A549 (cell line): ENCODE data around the gene ERO1B.

Experiments used
- BHLHE40 ChIP-seq: IDR thresholded peaks from 2 replicates; pipeline ENCODE4 v1.6.1; 2012; ENCODE audit warnings: low read depth, low read length, inconsistent platforms
- CBX8 ChIP-seq: fragments of 200-600 bp; sonication (generic); IDR thresholded peaks from 2 replicates; pipeline ENCODE4 v1.6.1; 2016
- CHD2 ChIP-seq: fragments of 150-350 bp; IDR thresholded peaks from 2 replicates; pipeline ENCODE4 v1.6.1; 2014; ENCODE audit warnings: low read length; ENCODE audit not compliant: partially characterized antibody
- JUN ChIP-seq, 2 experiments: fragments of >200 bp; sonication (Bioruptor Twin); formaldehyde crosslinking; IDR thresholded peaks; 2 replicates in 1 of 2; 3 replicates in 1 of 2; pipeline ENCODE4 v1.6.1; 2016 to 2017
- NFE2L2 ChIP-seq: fragments of 150-350 bp; conservative IDR thresholded peaks from 2 replicates; pipeline ENCODE4 v1.6.1; 2014; ENCODE audit warnings: low read length
- POLR2A ChIP-seq: IDR thresholded peaks from 2 replicates; pipeline ENCODE4 v1.6.1; 2012; ENCODE audit warnings: mild to moderate bottlenecking, low read length
- REST ChIP-seq: fragments of 200-600 bp; sonication (generic); IDR thresholded peaks from 2 replicates; pipeline ENCODE4 v1.6.1; 2016; ENCODE audit warnings: antibody characterized with exemption, mild to moderate bottlenecking, moderate library complexity
- SMC3 ChIP-seq: fragments of >200 bp; sonication (Bioruptor Twin); formaldehyde crosslinking; IDR thresholded peaks from 3 replicates; pipeline ENCODE4 v1.6.1; 2018; ENCODE audit warnings: inconsistent platforms
- TF ChIP-seq, protein P1 (sequence below): fragments of >200 bp; sonication (Bioruptor Twin); formaldehyde crosslinking; IDR thresholded peaks from 3 replicates; pipeline ENCODE4 v1.5.1; 2016
- TF ChIP-seq, protein P2 (sequence below): fragments of 250-450 bp; sonication (Bioruptor Pico); IDR thresholded peaks from 2 replicates; pipeline ENCODE4 v1.5.0; 2021; ENCODE audit warnings: mild to moderate bottlenecking, moderate library complexity, borderline replicate concordance

- TF ChIP-seq, protein P1, sequence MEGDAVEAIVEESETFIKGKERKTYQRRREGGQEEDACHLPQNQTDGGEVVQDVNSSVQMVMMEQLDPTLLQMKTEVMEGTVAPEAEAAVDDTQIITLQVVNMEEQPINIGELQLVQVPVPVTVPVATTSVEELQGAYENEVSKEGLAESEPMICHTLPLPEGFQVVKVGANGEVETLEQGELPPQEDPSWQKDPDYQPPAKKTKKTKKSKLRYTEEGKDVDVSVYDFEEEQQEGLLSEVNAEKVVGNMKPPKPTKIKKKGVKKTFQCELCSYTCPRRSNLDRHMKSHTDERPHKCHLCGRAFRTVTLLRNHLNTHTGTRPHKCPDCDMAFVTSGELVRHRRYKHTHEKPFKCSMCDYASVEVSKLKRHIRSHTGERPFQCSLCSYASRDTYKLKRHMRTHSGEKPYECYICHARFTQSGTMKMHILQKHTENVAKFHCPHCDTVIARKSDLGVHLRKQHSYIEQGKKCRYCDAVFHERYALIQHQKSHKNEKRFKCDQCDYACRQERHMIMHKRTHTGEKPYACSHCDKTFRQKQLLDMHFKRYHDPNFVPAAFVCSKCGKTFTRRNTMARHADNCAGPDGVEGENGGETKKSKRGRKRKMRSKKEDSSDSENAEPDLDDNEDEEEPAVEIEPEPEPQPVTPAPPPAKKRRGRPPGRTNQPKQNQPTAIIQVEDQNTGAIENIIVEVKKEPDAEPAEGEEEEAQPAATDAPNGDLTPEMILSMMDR: no peak
- TF ChIP-seq POLR2A (no peak), CHD2 (no peak), SMC3 (no peak), REST (no peak), BHLHE40 (no peak), NFE2L2 (no peak), JUN (IDR thresholded peaks at IDR 0.05) (no peak), CBX8 (no peak)
- TF ChIP-seq, protein P2, sequence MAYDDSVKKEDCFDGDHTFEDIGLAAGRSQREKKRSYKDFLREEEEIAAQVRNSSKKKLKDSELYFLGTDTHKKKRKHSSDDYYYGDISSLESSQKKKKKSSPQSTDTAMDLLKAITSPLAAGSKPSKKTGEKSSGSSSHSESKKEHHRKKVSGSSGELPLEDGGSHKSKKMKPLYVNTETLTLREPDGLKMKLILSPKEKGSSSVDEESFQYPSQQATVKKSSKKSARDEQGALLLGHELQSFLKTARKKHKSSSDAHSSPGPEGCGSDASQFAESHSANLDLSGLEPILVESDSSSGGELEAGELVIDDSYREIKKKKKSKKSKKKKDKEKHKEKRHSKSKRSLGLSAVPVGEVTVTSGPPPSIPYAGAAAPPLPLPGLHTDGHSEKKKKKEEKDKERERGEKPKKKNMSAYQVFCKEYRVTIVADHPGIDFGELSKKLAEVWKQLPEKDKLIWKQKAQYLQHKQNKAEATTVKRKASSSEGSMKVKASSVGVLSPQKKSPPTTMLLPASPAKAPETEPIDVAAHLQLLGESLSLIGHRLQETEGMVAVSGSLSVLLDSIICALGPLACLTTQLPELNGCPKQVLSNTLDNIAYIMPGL: no peak
Measured at GRCh38 chr1:236315518-236315917, 33.8 kb upstream of the ERO1B start.
